Osteocyte (in vitro differentiated cells): ENCODE data around the gene ETV3L. TPM values are rescaled to one million over a fixed set of nuclear protein-coding genes. Genes with fewer than 3 reads are reported as not detected.

Experiments
- DNase-seq: peaks from one replicate; pipeline ENCODE4 v3.0.0; 2021; ENCODE audit warnings: mixed read lengths; ENCODE audit not compliant: unreplicated experiment; ENCODE audit errors: extremely low spot score
- H3K27ac Mint-ChIP-seq: one replicate; pipeline ENCODE4 v1.8.0; 2021; ENCODE audit warnings: mild to moderate bottlenecking, mixed read lengths; ENCODE audit not compliant: unreplicated experiment
- H3K27me3 Mint-ChIP-seq: one replicate; pipeline ENCODE4 v1.8.0; 2021; ENCODE audit warnings: mixed read lengths; ENCODE audit not compliant: unreplicated experiment
- H3K36me3 Mint-ChIP-seq: one replicate; pipeline ENCODE4 v1.8.0; 2021; ENCODE audit warnings: mixed read lengths; ENCODE audit not compliant: unreplicated experiment
- H3K4me1 Mint-ChIP-seq: one replicate; pipeline ENCODE4 v1.8.0; 2021; ENCODE audit warnings: mixed read lengths; ENCODE audit not compliant: unreplicated experiment
- H3K4me3 Mint-ChIP-seq: one replicate; pipeline ENCODE4 v1.8.0; 2021; ENCODE audit warnings: mild to moderate bottlenecking, moderate library complexity, mixed read lengths; ENCODE audit not compliant: unreplicated experiment
- H3K9me3 Mint-ChIP-seq: one replicate; pipeline ENCODE4 v1.8.0; 2021; ENCODE audit warnings: mixed read lengths; ENCODE audit not compliant: unreplicated experiment
- CTCF ChIP-seq: fragments of 200-600 bp; sonication (generic); IDR thresholded peaks from 2 replicates; pipeline ENCODE4 v1.5.0; 2021; ENCODE audit warnings: antibody characterized with exemption, mild to moderate bottlenecking, moderate library complexity
- total RNA-seq: library from RNA; stranded (reverse); gene quantifications from 2 replicates; pipeline ENCODE4 v1.2.1, GENCODE V29; 2021

The ETV3L gene
- total RNA-seq, 1 donor from 2014 or later = not detected

GRCh38 chr1:157132616-157133167 lies 33.1 kb upstream of the ETV3L start:
- no peak overlapping the region for H3K4me3 Mint-ChIP-seq
- H3K9me3 Mint-ChIP-seq = no peaks in the 10 kb centered on the region
- H3K27me3 Mint-ChIP-seq = no peaks in the 10 kb centered on the region
- no peak for TF ChIP-seq CTCF
- peaks cover 22% of the 10 kb centered on the region for H3K4me1 Mint-ChIP-seq
- DNase-seq = no peak
- peaks cover 57% of the 10 kb centered on the region for H3K36me3 Mint-ChIP-seq
- H3K27ac Mint-ChIP-seq = no peak overlapping the region

- peaks cover 57% of the 10 kb centered on the region for H3K36me3 Mint-ChIP-seq
- no peak for DNase-seq
- H3K27me3 Mint-ChIP-seq = no peaks in the 10 kb centered on the region
- peaks cover 18% of the 10 kb centered on the region for H3K4me1 Mint-ChIP-seq
- no peak for TF ChIP-seq CTCF
- H3K9me3 Mint-ChIP-seq = no peaks in the 10 kb centered on the region
- peak overlapping the region; percentile 27 for H3K27ac Mint-ChIP-seq
- no peak overlapping the region for H3K4me3 Mint-ChIP-seq
These were observed 32.5 kb upstream of the ETV3L start for GRCh38 chr1:157132111-157132510.

- Mint-ChIP-seq H3K27ac (no peak overlapping the region), H3K36me3 (peaks cover 55% of the 10 kb centered on the region), H3K4me1 (peaks cover 10% of the 10 kb centered on the region), H3K9me3 (no peaks in the 10 kb centered on the region), H3K4me3 (no peak overlapping the region), H3K27me3 (no peaks in the 10 kb centered on the region)
- DNase-seq = no peak
- TF ChIP-seq CTCF = no peak
These were observed 31.7 kb upstream of the ETV3L start for GRCh38 chr1:157131281-157131680.

GRCh38 chr1:157124855-157125254 lies 25.2 kb upstream of the ETV3L start:
- DNase-seq = no peak
- Mint-ChIP-seq H3K27me3 (no peaks in the 10 kb centered on the region), H3K9me3 (no peaks in the 10 kb centered on the region), H3K27ac (no peak overlapping the region), H3K4me1 (no peaks in the 10 kb centered on the region), H3K4me3 (no peak overlapping the region), H3K36me3 (peaks cover 39% of the 10 kb centered on the region)
- no peak for TF ChIP-seq CTCF

GRCh38 chr1:157119448-157119847 lies 19.8 kb upstream of the ETV3L start:
- TF ChIP-seq CTCF = no peak
- no peaks in the 10 kb centered on the region for H3K27me3 Mint-ChIP-seq
- no peak overlapping the region for H3K27ac Mint-ChIP-seq
- no peak overlapping the region for H3K4me3 Mint-ChIP-seq
- H3K9me3 Mint-ChIP-seq = no peaks in the 10 kb centered on the region
- DNase-seq = no peak
- H3K36me3 Mint-ChIP-seq = peaks cover 14% of the 10 kb centered on the region
- H3K4me1 Mint-ChIP-seq = no peaks in the 10 kb centered on the region
